HEK293 (cell line): ENCODE measurements around the gene CSMD2.

Experiments used
- CTCF ChIA-PET: fragments of 350-600 bp; formaldehyde crosslinking; extraction: SDS; loops from one replicate; lab custom pipeline; 2021; ENCODE audit warnings: antibody characterized with exemption; lab: Yijun Ruan, JAX
- POLR2A ChIA-PET: fragments of 300-600 bp; formaldehyde crosslinking; extraction: SDS; loops from one replicate; lab custom pipeline; 2020; ENCODE audit warnings: antibody characterized with exemption, inconsistent platforms; lab: Yijun Ruan, JAX
- H3K27ac ChIP-seq: fragments of 200-500 bp; sonication (Bioruptor generic); 2 replicates; pipeline ENCODE4 v1.5.1; 2014; ENCODE audit warnings: low read depth, low read length, control low read depth, inconsistent platforms; ENCODE audit errors: extremely low read depth
- H3K36me3 ChIP-seq, 2 experiments: fragments of 200-500 bp in 1 of 2; sonication (Bioruptor generic) in 1 of 2; 1 replicate in 1 of 2; 2 replicates in 1 of 2; pipeline ENCODE4 v1.5.1; 2014 to 2017; ENCODE audit warnings: inconsistent platforms in 2 of 2, low read length in 2 of 2; ENCODE audit not compliant: control insufficient read depth in 2 of 2, insufficient read depth in 1 of 2
- H3K4me1 ChIP-seq: fragments of 200-500 bp; sonication (Bioruptor generic); 2 replicates; pipeline ENCODE4 v1.5.1; 2014; ENCODE audit warnings: mild to moderate bottlenecking, low read length, inconsistent platforms; ENCODE audit not compliant: control insufficient read depth, insufficient read depth
- H3K4me3 ChIP-seq: 2 replicates; pipeline ENCODE4 v1.5.1; 2011; ENCODE audit warnings: low read depth, mild to moderate bottlenecking, control low read depth, low read length, moderate library complexity
- H3K9me3 ChIP-seq: fragments of 200-500 bp; sonication (Bioruptor generic); 2 replicates; pipeline ENCODE4 v1.5.1; 2014; ENCODE audit warnings: low read depth, low read length, inconsistent platforms; ENCODE audit not compliant: control insufficient read depth, insufficient read depth
- BCL11B ChIP-seq: fragments of 450-650 bp; formaldehyde crosslinking; IDR thresholded peaks from 2 replicates; pipeline ENCODE4 v1.5.1; 2016; ENCODE audit warnings: low read depth, missing biosample characterization, missing genetic modification characterization
- GFI1B ChIP-seq: fragments of 450-650 bp; formaldehyde crosslinking; IDR thresholded peaks from 2 replicates; pipeline ENCODE4 v1.5.1; 2016; ENCODE audit warnings: missing biosample characterization, missing genetic modification characterization
- IKZF3 ChIP-seq: fragments of 450-650 bp; IDR thresholded peaks from 2 replicates; pipeline ENCODE4 v1.5.0; 2018; ENCODE audit warnings: missing biosample characterization, mild to moderate bottlenecking, missing genetic modification characterization, moderate library complexity
- TSHZ1 ChIP-seq: fragments of 450-650 bp; formaldehyde crosslinking; IDR thresholded peaks from 2 replicates; pipeline ENCODE4 v1.5.1; 2016; ENCODE audit warnings: missing biosample characterization, missing genetic modification characterization, borderline replicate concordance
- ZBTB11 ChIP-seq: fragments of 450-650 bp; formaldehyde crosslinking; conservative IDR thresholded peaks from 2 replicates; pipeline ENCODE4 v1.5.1; 2016; ENCODE audit warnings: low read depth, missing biosample characterization, missing genetic modification characterization
- ZEB2 ChIP-seq: fragments of 450-650 bp; formaldehyde crosslinking; IDR thresholded peaks from 2 replicates; pipeline ENCODE4 v1.5.1; 2016; ENCODE audit warnings: missing biosample characterization, missing genetic modification characterization
- ZFP69B ChIP-seq: fragments of 450-650 bp; formaldehyde crosslinking; IDR thresholded peaks from 2 replicates; pipeline ENCODE4 v1.5.1; 2016; ENCODE audit warnings: missing biosample characterization, missing genetic modification characterization
- ZNF223 ChIP-seq: fragments of 450-650 bp; formaldehyde crosslinking; IDR thresholded peaks from 2 replicates; pipeline ENCODE4 v1.5.1; 2016; ENCODE audit warnings: missing biosample characterization, missing genetic modification characterization
- ZNF248 ChIP-seq: fragments of 450-650 bp; formaldehyde crosslinking; IDR thresholded peaks from 2 replicates; pipeline ENCODE4 v1.5.1; 2017; ENCODE audit warnings: missing biosample characterization, missing genetic modification characterization
- ZNF366 ChIP-seq: fragments of 450-650 bp; formaldehyde crosslinking; conservative IDR thresholded peaks from 2 replicates; pipeline ENCODE4 v1.5.1; 2016; ENCODE audit warnings: missing biosample characterization, missing genetic modification characterization
- ZNF398 ChIP-seq: fragments of 450-650 bp; formaldehyde crosslinking; IDR thresholded peaks from 2 replicates; pipeline ENCODE4 v1.5.1; 2017; ENCODE audit warnings: missing biosample characterization, missing genetic modification characterization
- ZNF518A ChIP-seq: fragments of 450-650 bp; formaldehyde crosslinking; conservative IDR thresholded peaks from 2 replicates; pipeline ENCODE4 v1.5.1; 2016; ENCODE audit warnings: low read depth, missing biosample characterization, missing genetic modification characterization
- ZNF555 ChIP-seq: fragments of 450-650 bp; formaldehyde crosslinking; conservative IDR thresholded peaks from 2 replicates; pipeline ENCODE4 v1.5.1; 2017; ENCODE audit warnings: missing biosample characterization, mild to moderate bottlenecking, missing genetic modification characterization, inconsistent platforms
- ZNF610 ChIP-seq: fragments of 450-650 bp; formaldehyde crosslinking; IDR thresholded peaks from 2 replicates; pipeline ENCODE4 v1.5.1; 2016; ENCODE audit warnings: missing biosample characterization, missing genetic modification characterization, borderline replicate concordance
- ZNF621 ChIP-seq: fragments of 450-650 bp; formaldehyde crosslinking; IDR thresholded peaks from 2 replicates; pipeline ENCODE4 v1.5.1; 2017; ENCODE audit warnings: missing biosample characterization, missing genetic modification characterization
- ZNF626 ChIP-seq: fragments of 450-650 bp; sonication (Bioruptor Pico); formaldehyde crosslinking; IDR thresholded peaks from 2 replicates; pipeline ENCODE4 v1.5.1; 2018; ENCODE audit warnings: missing biosample characterization, missing genetic modification characterization, inconsistent platforms
- ZNF747 ChIP-seq: fragments of 450-650 bp; formaldehyde crosslinking; IDR thresholded peaks from 2 replicates; pipeline ENCODE4 v1.5.1; 2016; ENCODE audit warnings: missing biosample characterization, missing genetic modification characterization
- ZNF792 ChIP-seq: fragments of 450-650 bp; formaldehyde crosslinking; IDR thresholded peaks from 2 replicates; pipeline ENCODE4 v1.5.1; 2016; ENCODE audit warnings: missing biosample characterization, missing genetic modification characterization
- ZSCAN30 ChIP-seq: fragments of 450-650 bp; IDR thresholded peaks from 2 replicates; pipeline ENCODE4 v1.5.1; 2018; ENCODE audit warnings: missing biosample characterization, mild to moderate bottlenecking, missing genetic modification characterization, moderate library complexity
- ZSCAN4 ChIP-seq: fragments of 450-650 bp; formaldehyde crosslinking; IDR thresholded peaks from 2 replicates; pipeline ENCODE4 v1.5.1; 2017; ENCODE audit warnings: missing biosample characterization, missing genetic modification characterization

Gene CSMD2

GRCh38 chr1:33470495-33471012, 694.5 kb downstream of the CSMD2 start (continued):
- peak; percentile 89 for TF ChIP-seq ZNF366 (tag by site-specific recombination)
- no peak for TF ChIP-seq IKZF3
- TF ChIP-seq ZNF792 (tag by site-specific recombination) = no peak
- TF ChIP-seq ZNF747 (tag by site-specific recombination) = no peak
- no peak for TF ChIP-seq GFI1B (tag by site-specific recombination)
- TF ChIP-seq ZNF555 (tag by site-specific recombination) = no peak
- TF ChIP-seq ZNF621 = no peak
- TF ChIP-seq ZNF398 (tag by site-specific recombination) = no peak
- TF ChIP-seq ZNF610 (tag by site-specific recombination) = no peak
- no peak for TF ChIP-seq ZFP69B (tag by site-specific recombination)
- no peak for TF ChIP-seq ZNF223 (tag by site-specific recombination)

GRCh38 chr1:33469691-33470090, 695.3 kb downstream of the CSMD2 start:
- no peaks in the 10 kb centered on the region for H3K4me1 ChIP-seq
- ChIA-PET CTCF (interaction anchor here (0.6 to 6.4 kb wide), 13 partner anchors 10 to 818 kb away, joined by 3 to 114 read pairs (median 5); no protein-coding TSS in a partner anchor), POLR2A (no interaction called here)
- H3K27ac ChIP-seq = no peak overlapping the region
- H3K4me3 ChIP-seq = no peak overlapping the region
- H3K36me3 ChIP-seq = no peaks in the 10 kb centered on the region
- TF ChIP-seq ZNF518A (tag by site-specific recombination) (no peak), BCL11B (tag by site-specific recombination) (no peak), ZEB2 (tag by site-specific recombination) (no peak), ZNF223 (tag by site-specific recombination) (no peak), ZSCAN4 (no peak), ZNF248 (tag by site-specific recombination) (no peak), ZBTB11 (tag by site-specific recombination) (no peak), ZNF626 (tag by site-specific recombination) (no peak), ZSCAN30 (tag by site-specific recombination) (no peak), TSHZ1 (tag by site-specific recombination) (no peak)
- TF ChIP-seq, all 188 proteins: peak for 0
- H3K9me3 ChIP-seq = no peaks in the 10 kb centered on the region
